Tibial artery (tissue), 4 donors: ENCODE results near the gene SRGN.

Experiments used
- DNase-seq, 2 donors: peaks; one replicate each; pipeline ENCODE4 v3.0.0-alpha.2; 2019
- H3K27ac ChIP-seq, 2 donors: fragments of 200-600 bp; sonication (generic) in 1 of 2; 1 replicate in 1 of 2; 2 replicates in 1 of 2; pipeline ENCODE4 v1.5.1; 2018 to 2019; ENCODE audit warnings: mild to moderate bottlenecking in 1 of 2
- H3K27me3 ChIP-seq, 2 donors: fragments of 200-600 bp; sonication (generic) in 1 of 2; one replicate each; pipeline versions ENCODE4 v1.5.1 to v1.6.0; 2016 to 2019
- H3K36me3 ChIP-seq, 3 donors: fragments of 200-600 bp; sonication (generic) in 2 of 3; one replicate each; pipeline ENCODE4 v1.5.1; 2016 to 2019; ENCODE audit warnings: mild to moderate bottlenecking in 2 of 3
- H3K4me1 ChIP-seq, 4 donors: fragments of 200-600 bp; sonication (generic) in 2 of 4; 1 replicate in 3 of 4; 2 replicates in 1 of 4; pipeline ENCODE4 v1.5.1; 2016 to 2019
- H3K4me3 ChIP-seq, 2 donors: fragments of 200-600 bp; sonication (generic) in 1 of 2; 1 replicate in 1 of 2; 2 replicates in 1 of 2; pipeline ENCODE4 v1.5.1; 2018 to 2019; ENCODE audit warnings: mild to moderate bottlenecking in 2 of 2
- H3K9me3 ChIP-seq, 3 donors: fragments of 200-600 bp; sonication (generic) in 1 of 3; one replicate each; pipeline ENCODE4 v1.5.1; 2016 to 2019
- intact Hi-C: fragments of 100-400 bp; cut with DNase I; formaldehyde crosslinking; loops from one replicate; pipeline ENCODE4 v1.15.0; 2023; ENCODE audit warnings: low total_unique reads
- TF ChIP-seq, protein P1 (sequence below), 2 experiments: fragments of 200-600 bp in 1 of 2; fragments of 450-650 bp in 1 of 2; IDR thresholded peaks; one replicate each; pipeline ENCODE4 v1.5.1; 2017 to 2019; ENCODE audit warnings: antibody characterized with exemption in 2 of 2, mild to moderate bottlenecking in 1 of 2, moderate library complexity in 1 of 2

Gene SRGN

GRCh38 chr10:69051303-69051702 is 36.6 kb upstream of the SRGN start:
- Histone ChIP-seq H3K9me3 (no peaks in the 10 kb centered on the region), H3K36me3 (no peaks in the 10 kb centered on the region), H3K27ac (no peak overlapping the region), H3K4me1 (no peaks in the 10 kb centered on the region), H3K27me3 (peaks cover 0 to 5% of the 10 kb centered on the region in 2 donors), H3K4me3 (no peak overlapping the region)
- intact Hi-C loops, result no loop called here
- peak; percentile 58 to 78 for DNase-seq
- TF ChIP-seq, protein P1, sequence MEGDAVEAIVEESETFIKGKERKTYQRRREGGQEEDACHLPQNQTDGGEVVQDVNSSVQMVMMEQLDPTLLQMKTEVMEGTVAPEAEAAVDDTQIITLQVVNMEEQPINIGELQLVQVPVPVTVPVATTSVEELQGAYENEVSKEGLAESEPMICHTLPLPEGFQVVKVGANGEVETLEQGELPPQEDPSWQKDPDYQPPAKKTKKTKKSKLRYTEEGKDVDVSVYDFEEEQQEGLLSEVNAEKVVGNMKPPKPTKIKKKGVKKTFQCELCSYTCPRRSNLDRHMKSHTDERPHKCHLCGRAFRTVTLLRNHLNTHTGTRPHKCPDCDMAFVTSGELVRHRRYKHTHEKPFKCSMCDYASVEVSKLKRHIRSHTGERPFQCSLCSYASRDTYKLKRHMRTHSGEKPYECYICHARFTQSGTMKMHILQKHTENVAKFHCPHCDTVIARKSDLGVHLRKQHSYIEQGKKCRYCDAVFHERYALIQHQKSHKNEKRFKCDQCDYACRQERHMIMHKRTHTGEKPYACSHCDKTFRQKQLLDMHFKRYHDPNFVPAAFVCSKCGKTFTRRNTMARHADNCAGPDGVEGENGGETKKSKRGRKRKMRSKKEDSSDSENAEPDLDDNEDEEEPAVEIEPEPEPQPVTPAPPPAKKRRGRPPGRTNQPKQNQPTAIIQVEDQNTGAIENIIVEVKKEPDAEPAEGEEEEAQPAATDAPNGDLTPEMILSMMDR (IDR thresholded peaks at IDR 0.05), result no peak

- no peak for DNase-seq
- Histone ChIP-seq H3K4me3 (no peak overlapping the region), H3K4me1 (no peaks in the 10 kb centered on the region), H3K27me3 (peaks cover 0 to 5% of the 10 kb centered on the region in 2 donors), H3K9me3 (no peaks in the 10 kb centered on the region), H3K27ac (no peak overlapping the region), H3K36me3 (no peaks in the 10 kb centered on the region)
- intact Hi-C loops, result no loop called here
- TF ChIP-seq, protein P1 (IDR thresholded peaks at IDR 0.05), result no peak
Measured at GRCh38 chr10:69051710-69052487, 36.0 kb upstream of the SRGN start.

GRCh38 chr10:69052736-69053135 is 35.2 kb upstream of the SRGN start:
- Histone ChIP-seq H3K36me3 (no peaks in the 10 kb centered on the region), H3K9me3 (no peaks in the 10 kb centered on the region), H3K4me3 (no peak overlapping the region), H3K4me1 (no peaks in the 10 kb centered on the region), H3K27ac (no peak overlapping the region), H3K27me3 (peaks cover 0 to 5% of the 10 kb centered on the region in 2 donors)
- no peak for DNase-seq
- TF ChIP-seq, protein P1 (IDR thresholded peaks at IDR 0.05), result no peak
- intact Hi-C loops, result no loop called here

DNA sequence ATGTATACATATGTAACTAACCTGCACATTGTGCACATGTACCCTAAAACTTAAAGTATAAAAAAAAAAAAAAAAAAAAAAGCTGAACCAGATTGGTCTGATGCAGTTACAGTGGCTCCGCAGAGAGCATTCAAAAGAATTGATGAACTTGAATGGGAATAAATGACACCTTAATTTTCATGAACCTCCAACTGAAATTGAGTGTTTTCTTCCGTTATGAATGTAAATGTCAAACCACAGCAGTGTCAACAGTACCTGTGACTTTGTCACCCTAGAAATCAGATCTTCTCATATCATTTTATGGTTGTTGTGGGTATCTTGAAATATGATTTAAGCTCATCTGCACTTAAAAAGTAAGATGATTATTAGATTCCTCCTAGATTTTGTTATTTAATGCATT is 32.7 kb upstream of the SRGN start:
- H3K27me3 ChIP-seq, result peaks cover 0 to 5% of the 10 kb centered on the region in 2 donors
- no peak overlapping the region for H3K4me3 ChIP-seq
- TF ChIP-seq, protein P1 (IDR thresholded peaks at IDR 0.05), result no peak
- no peaks in the 10 kb centered on the region for H3K4me1 ChIP-seq
- intact Hi-C loops, result no loop called here
- no peaks in the 10 kb centered on the region for H3K9me3 ChIP-seq
- no peak overlapping the region for H3K27ac ChIP-seq
- no peaks in the 10 kb centered on the region for H3K36me3 ChIP-seq
- no peak for DNase-seq

GRCh38 chr10:69056129-69056528 is 31.8 kb upstream of the SRGN start:
- DNase-seq, result no peak
- Histone ChIP-seq H3K4me3 (no peak overlapping the region), H3K4me1 (peaks cover 0 to 9% (median 3%) of the 10 kb centered on the region in 4 donors), H3K9me3 (no peaks in the 10 kb centered on the region), H3K27ac (peak overlapping the region in 1 of 2 donors; percentile 15), H3K27me3 (peaks cover 0 to 5% of the 10 kb centered on the region in 2 donors), H3K36me3 (no peaks in the 10 kb centered on the region)
- TF ChIP-seq, protein P1 (IDR thresholded peaks at IDR 0.05), result no peak
- intact Hi-C loops, result no loop called here
